ENCODE measurements around the gene NOM1.

DNA sequence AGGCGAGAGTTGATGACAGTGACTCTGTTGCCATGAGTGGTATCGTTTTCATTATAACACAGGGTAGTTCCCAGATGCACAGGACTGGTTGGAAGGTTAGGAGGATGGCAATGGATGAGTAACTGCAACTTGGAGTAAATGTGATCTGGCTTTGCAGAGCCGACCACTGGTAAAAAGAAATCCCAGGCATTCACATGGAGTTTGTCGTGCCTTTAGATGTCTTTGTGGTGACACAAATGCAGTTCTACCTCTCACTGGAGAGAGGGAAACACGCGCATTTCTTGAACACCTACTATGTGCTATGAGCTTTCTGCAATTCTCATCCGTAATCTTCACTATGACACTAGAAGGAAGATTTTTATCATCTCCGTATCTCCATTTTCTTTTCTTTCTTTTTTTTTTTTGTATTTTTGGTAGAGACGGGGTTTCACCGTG lies 62.6 kb downstream of the NOM1 start:
- TF ChIP-seq POLR2AphosphoS5 (IDR thresholded peaks at IDR 0.05; ENCODE audit: low read depth, low read length) (no peak), POLR2A (IDR thresholded peaks at IDR 0.05; ENCODE audit: borderline replicate concordance, extremely low read depth, insufficient read depth, insufficient read length) (no peak), CTCF (IDR thresholded peaks at IDR 0.05 in 2 of 3, conservative IDR thresholded peaks at IDR 0.05 in 1 of 3; ENCODE audit: borderline replicate concordance in 1 of 3, insufficient read depth in 1 of 3, low read depth in 2 of 3, low read length in 2 of 3) (no peak), SIN3A (IDR thresholded peaks at IDR 0.05; ENCODE audit: low read depth) (no peak), CBX3 (IDR thresholded peaks at IDR 0.05; ENCODE audit: low read depth) (no peak), YY1 (IDR thresholded peaks at IDR 0.05; ENCODE audit: extremely low read depth, insufficient replicate concordance, low read depth, low read length) (no peak), EZH2 (IDR thresholded peaks at IDR 0.05) (no peak), CEBPB (IDR thresholded peaks at IDR 0.05; ENCODE audit: low read depth) (no peak), FOSL1 (IDR thresholded peaks at IDR 0.05; ENCODE audit: low read depth) (no peak)
- TF ChIP-seq, protein P1, sequence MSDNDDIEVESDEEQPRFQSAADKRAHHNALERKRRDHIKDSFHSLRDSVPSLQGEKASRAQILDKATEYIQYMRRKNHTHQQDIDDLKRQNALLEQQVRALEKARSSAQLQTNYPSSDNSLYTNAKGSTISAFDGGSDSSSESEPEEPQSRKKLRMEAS (IDR thresholded peaks at IDR 0.05), result no peak

All from HCT116 (cell line).